Measurements from ENCODE around the gene ATP6AP1. TPM values are rescaled to one million over a fixed set of nuclear protein-coding genes. Genes with fewer than 3 reads are reported as not detected.

The ATP6AP1 gene
- total and polyA plus RNA-seq, 2 of the 13 experiments (the other 11 are each of a cell fraction or from before 2014, with no cell fraction given) = 56.7 to 110 TPM

DNA sequence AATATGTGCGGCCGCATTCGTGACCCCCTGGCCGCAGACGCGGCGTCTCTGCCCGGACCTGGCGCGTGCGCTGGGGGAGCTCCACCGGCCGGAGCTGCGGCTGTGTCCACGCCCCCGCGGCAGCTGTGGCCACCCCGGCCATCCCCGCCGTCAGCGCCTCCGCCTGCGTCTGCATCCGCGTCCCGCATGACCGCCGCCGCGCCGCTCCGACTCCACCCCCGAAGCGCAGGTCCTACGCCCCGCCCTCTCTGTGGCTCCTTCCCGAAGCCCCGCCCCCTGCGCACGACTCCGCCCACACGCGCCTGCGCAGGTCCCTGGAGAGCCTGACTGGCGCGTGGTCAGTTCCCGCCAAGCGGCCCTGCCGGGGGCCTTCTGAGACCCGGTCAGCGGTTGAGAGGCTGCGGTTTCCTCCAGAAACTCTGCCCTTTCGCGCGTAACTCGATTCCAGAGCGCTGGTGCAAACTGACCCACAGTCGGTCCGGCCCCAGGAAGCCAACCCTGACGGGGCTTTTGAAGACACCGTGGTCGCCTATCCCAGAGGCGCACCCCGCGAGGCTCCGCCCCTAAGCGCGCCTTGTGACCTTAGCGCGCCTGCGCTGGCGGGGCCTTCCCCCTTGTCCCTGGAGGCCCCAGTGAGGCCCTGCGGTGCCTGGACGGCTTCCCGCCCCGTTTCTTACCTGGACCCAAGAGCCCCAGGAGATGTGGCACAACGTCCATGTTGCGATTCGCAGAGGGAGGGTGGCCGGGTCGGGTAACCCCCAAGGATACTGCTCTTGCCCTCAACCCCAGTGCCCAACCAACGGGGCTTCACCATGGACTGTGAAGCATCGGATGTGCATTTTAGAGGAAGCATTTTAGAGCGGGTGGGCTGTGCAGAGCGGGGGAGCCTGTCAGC lies 50.5 kb downstream of the ATP6AP1 start, which contains the start of gene LAGE3:
LAGE3 (minus strand) TSS at position 554 of the 895 bp plus-strand sequence; CDS start at position 188, 366 bp downstream.
- peak within 1 kb of the TSS; percentile 12 to 60 (median 57); a peak in 5 of 6 replicates for H3K4me3 ChIP-seq (replicated peaks in 1 of 3; ENCODE audit: insufficient read depth in 1 of 3, low read depth in 2 of 3, low read length in 3 of 3)
- ATAC-seq (peak; percentile 88), DNase-seq (ENCODE audit: low spot score) (peak; percentile 60), FAIRE-seq (no peak)
- H2AFZ ChIP-seq (ENCODE audit: low read length) = no peak within 1 kb of the TSS
- intact Hi-C loops (cut with micrococcal nuclease; ENCODE audit: unreplicated experiment) = no loop called here
- H3K9me3 ChIP-seq (ENCODE audit: low read length) = no peaks in the 10 kb centered on the region
- POLR2A ChIA-PET = interaction anchor here (0.6 to 1.3 kb wide), 7 partner anchors 10 to 109 kb away, joined by 4 to 11 read pairs (median 6); partner anchors contain the start of genes FAM3A, RPL10 and SLC10A3
- H3K4me2 ChIP-seq (ENCODE audit: low read depth, low read length) = peak within 1 kb of the TSS; percentile 80
- in situ Hi-C loops (cut with HindIII; ENCODE audit: extremely low pct_ligation_motif_present, low pct_unique_long_range_greater_than_20kb) = no loop called here
- CTCF ChIA-PET (ENCODE audit: low intra/inter-chr PET ratio, low total read pairs) = no interaction called here
- H4K20me1 ChIP-seq (ENCODE audit: insufficient read depth, low read length) = no peaks in the 10 kb centered on the region
- BruUV-seq (replicated peaks) = no TSS peak
- no peak within 1 kb of the TSS for H3K27ac ChIP-seq (ENCODE audit: extremely low read length, insufficient read depth, low read length)
- no peaks in the 10 kb centered on the region for H3K27me3 ChIP-seq (ENCODE audit: control insufficient read depth in 1 of 2, insufficient read depth in 2 of 2, low read length in 2 of 2)
- no peaks in the 10 kb centered on the region for H3K36me3 ChIP-seq (replicated peaks in 1 of 2; ENCODE audit: control insufficient read depth in 1 of 2, insufficient read depth in 2 of 2, low read length in 2 of 2)
- no peaks in the 10 kb centered on the region for H3K79me2 ChIP-seq (ENCODE audit: insufficient read depth, low read length)
- 53% methylated on average over 35 of the region's 85 CpGs for WGBS (ENCODE audit: low lambda C conversion rate)
- peaks cover 8% of the 10 kb centered on the region for H3K4me1 ChIP-seq (ENCODE audit: insufficient read depth, low read length)
- H3K9ac ChIP-seq (ENCODE audit: insufficient read depth, low read depth, low read length) = peak within 1 kb of the TSS; percentile 43; the same call in 1 of the 2 replicates
- TF ChIP-seq ZNF232 (CRISPR knock-in tag; IDR thresholded peaks at IDR 0.05; ENCODE audit: borderline replicate concordance) = 0 out of 2 replicates have a peak, but pooled peaks have one; percentile 63
- TF ChIP-seq, protein P1, sequence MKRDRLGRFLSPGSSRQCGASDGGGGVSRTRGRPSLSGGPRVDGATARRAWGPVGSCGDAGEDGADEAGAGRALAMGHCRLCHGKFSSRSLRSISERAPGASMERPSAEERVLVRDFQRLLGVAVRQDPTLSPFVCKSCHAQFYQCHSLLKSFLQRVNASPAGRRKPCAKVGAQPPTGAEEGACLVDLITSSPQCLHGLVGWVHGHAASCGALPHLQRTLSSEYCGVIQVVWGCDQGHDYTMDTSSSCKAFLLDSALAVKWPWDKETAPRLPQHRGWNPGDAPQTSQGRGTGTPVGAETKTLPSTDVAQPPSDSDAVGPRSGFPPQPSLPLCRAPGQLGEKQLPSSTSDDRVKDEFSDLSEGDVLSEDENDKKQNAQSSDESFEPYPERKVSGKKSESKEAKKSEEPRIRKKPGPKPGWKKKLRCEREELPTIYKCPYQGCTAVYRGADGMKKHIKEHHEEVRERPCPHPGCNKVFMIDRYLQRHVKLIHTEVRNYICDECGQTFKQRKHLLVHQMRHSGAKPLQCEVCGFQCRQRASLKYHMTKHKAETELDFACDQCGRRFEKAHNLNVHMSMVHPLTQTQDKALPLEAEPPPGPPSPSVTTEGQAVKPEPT (CRISPR knock-in tag; IDR thresholded peaks at IDR 0.05; ENCODE audit: low read depth) = 0 out of 2 replicates have a peak, but pooled peaks have one; percentile 58
- 0 out of 4 replicates have a peak, but pooled peaks of 1 of the 2 experiments have one; percentile 17 for TF ChIP-seq POLR2A (IDR thresholded peaks at IDR 0.05; ENCODE audit: insufficient read depth in 1 of 2, low read depth in 2 of 2, low read length in 2 of 2)
- TF ChIP-seq, protein P2, sequence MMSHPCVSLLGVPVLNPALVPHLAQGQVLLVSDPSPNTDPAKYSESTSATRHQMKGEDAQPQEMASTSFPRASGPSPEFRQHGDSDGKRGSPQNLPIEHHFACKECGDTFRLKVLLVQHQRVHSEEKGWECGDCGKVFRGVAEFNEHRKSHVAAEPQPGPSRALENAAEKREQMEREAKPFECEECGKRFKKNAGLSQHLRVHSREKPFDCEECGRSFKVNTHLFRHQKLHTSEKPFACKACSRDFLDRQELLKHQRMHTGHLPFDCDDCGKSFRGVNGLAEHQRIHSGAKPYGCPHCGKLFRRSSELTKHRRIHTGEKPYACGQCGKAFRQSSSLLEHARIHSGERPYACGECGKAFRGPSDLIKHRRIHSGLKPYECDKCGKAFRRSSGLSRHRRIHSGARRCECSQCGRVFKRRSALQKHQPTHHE (CRISPR knock-in tag; IDR thresholded peaks at IDR 0.05; ENCODE audit: borderline replicate concordance) = no peak
- TF ChIP-seq, protein P3, sequence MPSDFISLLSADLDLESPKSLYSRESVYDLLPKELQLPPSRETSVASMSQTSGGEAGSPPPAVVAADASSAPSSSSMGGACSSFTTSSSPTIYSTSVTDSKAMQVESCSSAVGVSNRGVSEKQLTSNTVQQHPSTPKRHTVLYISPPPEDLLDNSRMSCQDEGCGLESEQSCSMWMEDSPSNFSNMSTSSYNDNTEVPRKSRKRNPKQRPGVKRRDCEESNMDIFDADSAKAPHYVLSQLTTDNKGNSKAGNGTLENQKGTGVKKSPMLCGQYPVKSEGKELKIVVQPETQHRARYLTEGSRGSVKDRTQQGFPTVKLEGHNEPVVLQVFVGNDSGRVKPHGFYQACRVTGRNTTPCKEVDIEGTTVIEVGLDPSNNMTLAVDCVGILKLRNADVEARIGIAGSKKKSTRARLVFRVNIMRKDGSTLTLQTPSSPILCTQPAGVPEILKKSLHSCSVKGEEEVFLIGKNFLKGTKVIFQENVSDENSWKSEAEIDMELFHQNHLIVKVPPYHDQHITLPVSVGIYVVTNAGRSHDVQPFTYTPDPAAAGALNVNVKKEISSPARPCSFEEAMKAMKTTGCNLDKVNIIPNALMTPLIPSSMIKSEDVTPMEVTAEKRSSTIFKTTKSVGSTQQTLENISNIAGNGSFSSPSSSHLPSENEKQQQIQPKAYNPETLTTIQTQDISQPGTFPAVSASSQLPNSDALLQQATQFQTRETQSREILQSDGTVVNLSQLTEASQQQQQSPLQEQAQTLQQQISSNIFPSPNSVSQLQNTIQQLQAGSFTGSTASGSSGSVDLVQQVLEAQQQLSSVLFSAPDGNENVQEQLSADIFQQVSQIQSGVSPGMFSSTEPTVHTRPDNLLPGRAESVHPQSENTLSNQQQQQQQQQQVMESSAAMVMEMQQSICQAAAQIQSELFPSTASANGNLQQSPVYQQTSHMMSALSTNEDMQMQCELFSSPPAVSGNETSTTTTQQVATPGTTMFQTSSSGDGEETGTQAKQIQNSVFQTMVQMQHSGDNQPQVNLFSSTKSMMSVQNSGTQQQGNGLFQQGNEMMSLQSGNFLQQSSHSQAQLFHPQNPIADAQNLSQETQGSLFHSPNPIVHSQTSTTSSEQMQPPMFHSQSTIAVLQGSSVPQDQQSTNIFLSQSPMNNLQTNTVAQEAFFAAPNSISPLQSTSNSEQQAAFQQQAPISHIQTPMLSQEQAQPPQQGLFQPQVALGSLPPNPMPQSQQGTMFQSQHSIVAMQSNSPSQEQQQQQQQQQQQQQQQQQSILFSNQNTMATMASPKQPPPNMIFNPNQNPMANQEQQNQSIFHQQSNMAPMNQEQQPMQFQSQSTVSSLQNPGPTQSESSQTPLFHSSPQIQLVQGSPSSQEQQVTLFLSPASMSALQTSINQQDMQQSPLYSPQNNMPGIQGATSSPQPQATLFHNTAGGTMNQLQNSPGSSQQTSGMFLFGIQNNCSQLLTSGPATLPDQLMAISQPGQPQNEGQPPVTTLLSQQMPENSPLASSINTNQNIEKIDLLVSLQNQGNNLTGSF (CRISPR knock-in tag; IDR thresholded peaks at IDR 0.05) = peak; percentile 82; the same call in 1 of the 2 replicates
- no peak for TF ChIP-seq NBN (conservative IDR thresholded peaks at IDR 0.05)
- 0 out of 2 replicates have a peak, but pooled peaks have one; percentile 33 for TF ChIP-seq ZNF451 (CRISPR knock-in tag; IDR thresholded peaks at IDR 0.05)
- peak; percentile 67; the same call in 1 of the 2 replicates for TF ChIP-seq ZNF546 (CRISPR knock-in tag; conservative IDR thresholded peaks at IDR 0.05)
- TF ChIP-seq, protein P4, sequence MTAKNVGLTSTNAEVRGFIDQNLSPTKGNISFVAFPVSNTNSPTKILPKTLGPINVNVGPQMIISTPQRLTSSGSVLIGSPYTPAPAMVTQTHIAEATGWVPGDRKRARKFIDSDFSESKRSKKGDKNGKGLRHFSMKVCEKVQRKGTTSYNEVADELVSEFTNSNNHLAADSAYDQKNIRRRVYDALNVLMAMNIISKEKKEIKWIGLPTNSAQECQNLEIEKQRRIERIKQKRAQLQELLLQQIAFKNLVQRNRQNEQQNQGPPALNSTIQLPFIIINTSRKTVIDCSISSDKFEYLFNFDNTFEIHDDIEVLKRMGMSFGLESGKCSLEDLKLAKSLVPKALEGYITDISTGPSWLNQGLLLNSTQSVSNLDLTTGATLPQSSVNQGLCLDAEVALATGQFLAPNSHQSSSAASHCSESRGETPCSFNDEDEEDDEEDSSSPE (CRISPR knock-in tag; IDR thresholded peaks at IDR 0.05) = peak; percentile 97
- TF ChIP-seq, protein P5, sequence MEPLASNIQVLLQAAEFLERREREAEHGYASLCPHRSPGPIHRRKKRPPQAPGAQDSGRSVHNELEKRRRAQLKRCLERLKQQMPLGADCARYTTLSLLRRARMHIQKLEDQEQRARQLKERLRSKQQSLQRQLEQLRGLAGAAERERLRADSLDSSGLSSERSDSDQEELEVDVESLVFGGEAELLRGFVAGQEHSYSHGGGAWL (CRISPR knock-in tag; IDR thresholded peaks at IDR 0.05) = peak; percentile 50; the same call in 1 of the 2 replicates
- TF ChIP-seq KLF11 (CRISPR knock-in tag; IDR thresholded peaks at IDR 0.05) = no peak
- TF ChIP-seq ZBTB21 (CRISPR knock-in tag; IDR thresholded peaks at IDR 0.05) = no peak
- TF ChIP-seq PLRG1 (conservative IDR thresholded peaks at IDR 0.05) = no peak
